ENCODE data around the gene RFC5. TPM values are rescaled to one million over a fixed set of nuclear protein-coding genes. Genes with fewer than 3 reads are reported as not detected.
"Not testable (repeated sequence)": the region's sequence is repeated elsewhere in the genome, so short reads cannot be mapped to it uniquely, and the experiment has no call there.

RFC5 gene
- total and polyA plus RNA-seq, 7 experiments from 2014 or later = 6.3 to 40.3 (median 18.0) TPM

DNA sequence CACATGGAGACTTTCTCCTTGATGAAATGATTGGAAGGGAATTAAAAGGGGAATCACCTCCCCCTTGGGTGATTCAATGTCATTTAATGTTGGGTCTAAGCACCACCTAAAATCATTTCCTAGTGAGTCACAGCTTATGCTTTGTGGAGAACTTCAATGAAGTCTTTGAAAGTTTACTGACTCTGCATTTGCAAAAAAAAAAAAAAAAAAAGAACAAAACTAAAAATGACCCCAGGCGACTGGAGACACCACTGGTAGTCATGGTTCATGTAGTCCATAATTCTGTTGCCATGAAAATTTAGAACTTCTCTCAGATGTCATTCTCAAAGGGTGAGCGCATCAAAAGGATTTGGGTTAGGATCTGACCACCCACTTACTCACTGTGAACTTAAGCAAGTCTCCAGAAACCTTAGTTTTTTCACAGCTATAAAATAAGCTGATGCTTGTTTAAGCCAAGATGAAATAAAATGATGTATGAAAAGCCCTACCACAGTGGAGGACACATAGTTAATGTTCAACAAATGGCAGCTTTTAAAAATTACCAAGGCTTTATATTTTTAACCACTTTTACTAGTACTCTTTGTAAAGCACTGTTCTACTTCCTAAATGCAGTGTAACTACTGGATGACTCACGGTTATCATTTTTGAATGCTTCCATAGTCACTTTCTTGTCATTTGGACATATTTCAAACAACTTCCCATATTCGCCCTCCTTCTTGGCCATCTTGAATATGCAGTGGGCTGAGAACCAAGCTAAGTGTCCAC lies 29.6 kb upstream of the RFC5 start:
- CTCF ChIA-PET = interaction anchor here (0.7 kb wide), 1 partner anchor 129 kb away, joined by 3 read pairs; no protein-coding TSS in a partner anchor
- DNase-seq = no peak
- Mint-ChIP-seq H3K36me3 (peaks cover 0 to 3% (median 0%) of the 10 kb centered on the region in 5 donors), H3K27me3 (peaks cover 0 to 31% (median 18%) of the 10 kb centered on the region in 5 donors), H3K4me3 (no peak overlapping the region), H3K27ac (no peak overlapping the region), H3K9me3 (peaks cover 0 to 17% (median 4%) of the 10 kb centered on the region in 11 donors), H3K4me1 (no peaks in the 10 kb centered on the region)
- H3K36me3 ChIP-seq (ENCODE audit: control insufficient read depth in 2 of 3, insufficient read depth in 3 of 3, low read length in 3 of 3) = no peaks in the 10 kb centered on the region
- POLR2A ChIA-PET = interaction anchor here (0.6 kb wide), 1 partner anchor 16 kb away, joined by 3 read pairs; no protein-coding TSS in a partner anchor
- H3K4me3 ChIP-seq (ENCODE audit: low read length) = no peak overlapping the region
- H3K27me3 ChIP-seq (ENCODE audit: control insufficient read depth in 2 of 2, insufficient read depth in 2 of 2, low read length in 2 of 2) = no peaks in the 10 kb centered on the region
- no peaks in the 10 kb centered on the region for H3K4me1 ChIP-seq (ENCODE audit: control insufficient read depth in 2 of 2, insufficient read depth in 2 of 2, low read length in 2 of 2)
- no peak for ATAC-seq
- no peaks in the 10 kb centered on the region for H3K9me3 ChIP-seq (ENCODE audit: control insufficient read depth in 2 of 3, low read length in 3 of 3)
- no peak overlapping the region for H3K27ac ChIP-seq (ENCODE audit: low read depth, low read length)
- intact Hi-C loops (cut with micrococcal nuclease) = no loop called here

DNA sequence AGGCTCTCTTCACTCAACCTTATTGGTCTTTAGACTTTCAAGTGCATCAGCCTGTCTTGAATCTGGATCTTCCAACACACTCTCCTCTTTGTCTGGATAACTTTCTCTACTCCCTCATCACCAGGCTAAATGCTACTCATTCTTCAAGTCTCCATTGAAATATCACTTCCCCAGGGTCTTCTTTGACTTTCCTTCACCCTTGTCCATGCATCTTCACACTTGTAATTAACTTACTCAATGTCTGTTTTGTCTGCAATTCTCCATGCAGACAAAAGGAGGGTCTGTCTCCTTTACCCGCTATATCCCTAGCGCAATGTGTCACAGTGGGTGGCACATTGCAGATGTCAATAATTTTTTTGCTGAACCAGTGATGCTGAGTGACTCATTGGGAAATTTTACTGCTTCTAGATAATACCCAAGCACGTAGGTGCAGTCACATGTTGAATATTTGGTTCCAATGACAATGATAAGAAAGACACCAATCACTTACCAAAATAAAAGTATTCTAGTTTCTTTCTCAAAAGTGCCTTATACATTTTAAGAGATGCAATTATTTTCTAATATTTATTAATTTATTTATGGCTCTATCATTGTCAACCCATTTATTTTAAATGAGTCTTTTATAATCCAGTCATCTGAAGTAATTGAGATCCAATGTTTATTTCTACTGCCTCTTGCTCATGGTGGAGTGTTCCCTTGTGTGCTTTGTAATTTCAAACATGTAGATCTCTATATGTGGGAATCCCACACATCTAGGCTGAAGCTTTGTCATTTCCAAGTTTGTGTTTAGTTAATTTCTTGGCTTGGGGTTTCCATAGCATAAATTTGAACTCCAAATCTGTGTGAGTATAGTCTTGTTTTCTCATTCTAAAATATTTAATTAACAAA lies 21.7 kb upstream of the RFC5 start:
- no peaks in the 10 kb centered on the region for H3K36me3 ChIP-seq (ENCODE audit: control insufficient read depth in 2 of 3, insufficient read depth in 3 of 3, low read length in 3 of 3)
- CTCF ChIA-PET = no interaction called here

DNA sequence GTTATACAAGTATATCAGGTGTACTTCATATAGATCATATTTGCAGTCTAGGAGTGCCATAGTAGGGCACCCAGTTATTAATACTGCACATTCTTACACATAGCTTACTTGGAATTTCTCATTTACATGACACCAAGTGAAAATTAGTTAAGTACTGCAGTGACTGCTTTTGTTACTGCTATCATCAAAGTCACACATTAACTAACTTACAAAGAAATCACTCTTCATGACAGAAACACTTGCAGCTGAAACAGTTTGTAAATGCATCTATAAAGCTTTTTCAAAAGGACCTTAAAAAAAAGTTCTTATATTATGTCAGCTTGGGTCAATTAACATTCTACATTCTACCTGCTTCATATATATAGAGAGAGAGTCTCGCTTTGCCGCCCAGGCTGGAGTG lies 17.8 kb upstream of the RFC5 start:
- no peak for DNase-seq
- no peaks in the 10 kb centered on the region for H3K27me3 ChIP-seq (ENCODE audit: control insufficient read depth in 2 of 2, insufficient read depth in 2 of 2, low read length in 2 of 2)
- ChIA-PET CTCF (no interaction called here), POLR2A (no interaction called here)
- no peak overlapping the region for H3K27ac ChIP-seq (ENCODE audit: low read depth, low read length)
- Mint-ChIP-seq H3K27me3 (peaks cover 3 to 11% (median 5%) of the 10 kb centered on the region in 5 donors), H3K27ac (no peak overlapping the region), H3K36me3 (no peaks in the 10 kb centered on the region), H3K9me3 (peaks cover 0 to 14% (median 4%) of the 10 kb centered on the region in 11 donors), H3K4me1 (no peaks in the 10 kb centered on the region), H3K4me3 (no peak overlapping the region)
- no peak overlapping the region for H3K4me3 ChIP-seq (ENCODE audit: low read length)
- H3K36me3 ChIP-seq (ENCODE audit: control insufficient read depth in 2 of 3, insufficient read depth in 3 of 3, low read length in 3 of 3) = no peaks in the 10 kb centered on the region
- no peaks in the 10 kb centered on the region for H3K4me1 ChIP-seq (ENCODE audit: control insufficient read depth in 2 of 2, insufficient read depth in 2 of 2, low read length in 2 of 2)
- intact Hi-C loops (cut with micrococcal nuclease) = no loop called here
- no peak for ATAC-seq
- H3K9me3 ChIP-seq (ENCODE audit: control insufficient read depth in 2 of 3, low read length in 3 of 3) = no peaks in the 10 kb centered on the region

More for the DNA sequence above, 21.7 kb upstream of the RFC5 start:
- Mint-ChIP-seq H3K4me3 (no peak overlapping the region), H3K4me1 (no peaks in the 10 kb centered on the region), H3K27ac (no peak overlapping the region), H3K9me3 (peaks cover 0 to 19% (median 4%) of the 10 kb centered on the region in 11 donors), H3K36me3 (no peaks in the 10 kb centered on the region), H3K27me3 (peaks cover 0 to 24% (median 13%) of the 10 kb centered on the region in 5 donors)
- H3K4me1 ChIP-seq (ENCODE audit: control insufficient read depth in 2 of 2, insufficient read depth in 2 of 2, low read length in 2 of 2) = no peaks in the 10 kb centered on the region
- H3K27ac ChIP-seq (ENCODE audit: low read depth, low read length) = no peak overlapping the region
- DNase-seq (no peak), ATAC-seq (no peak)
- no peaks in the 10 kb centered on the region for H3K27me3 ChIP-seq (ENCODE audit: control insufficient read depth in 2 of 2, insufficient read depth in 2 of 2, low read length in 2 of 2)
- no peak overlapping the region for H3K4me3 ChIP-seq (ENCODE audit: low read length)
- intact Hi-C loops (cut with micrococcal nuclease) = no loop called here
- no peaks in the 10 kb centered on the region for H3K9me3 ChIP-seq (ENCODE audit: control insufficient read depth in 2 of 3, low read length in 3 of 3)
- POLR2A ChIA-PET = no interaction called here

DNA sequence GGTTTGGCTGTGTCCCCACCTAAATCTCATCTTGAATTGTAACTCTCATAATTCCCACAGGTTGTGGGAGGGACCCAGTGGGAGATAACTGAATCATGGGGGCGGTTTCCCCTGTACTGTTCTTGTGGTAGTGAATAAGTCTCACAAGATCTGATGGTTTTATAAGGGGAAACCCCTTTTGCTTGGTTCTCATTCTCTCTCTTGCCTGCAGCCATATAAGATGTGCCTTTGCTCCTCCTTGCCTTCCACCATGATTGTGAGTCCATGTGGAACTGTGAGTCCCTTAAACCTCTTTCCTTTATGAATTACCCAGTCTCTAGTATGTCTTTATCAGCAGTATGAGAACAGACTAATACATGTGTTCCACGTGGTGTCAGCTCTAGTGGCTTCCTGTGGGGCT lies 16.7 kb upstream of the RFC5 start:
- H3K27me3 Mint-ChIP-seq; H3K27ac ChIP-seq (ENCODE audit: low read depth, low read length); H3K4me1 Mint-ChIP-seq; H3K4me3 Mint-ChIP-seq; H3K36me3 Mint-ChIP-seq; POLR2A ChIA-PET; H3K27ac Mint-ChIP-seq; intact Hi-C loops (cut with micrococcal nuclease); CTCF ChIA-PET; H3K27me3 ChIP-seq (ENCODE audit: control insufficient read depth in 2 of 2, insufficient read depth in 2 of 2, low read length in 2 of 2); H3K4me1 ChIP-seq (ENCODE audit: control insufficient read depth in 2 of 2, insufficient read depth in 2 of 2, low read length in 2 of 2); H3K36me3 ChIP-seq (ENCODE audit: control insufficient read depth in 2 of 3, insufficient read depth in 3 of 3, low read length in 3 of 3); H3K4me3 ChIP-seq (ENCODE audit: low read length); DNase-seq; ATAC-seq; H3K9me3 ChIP-seq (ENCODE audit: control insufficient read depth in 2 of 3, low read length in 3 of 3): not testable (repeated sequence)
- H3K9me3 Mint-ChIP-seq = peaks cover 0 to 13% (median 0%) of the 10 kb centered on the region in 11 donors

DNA sequence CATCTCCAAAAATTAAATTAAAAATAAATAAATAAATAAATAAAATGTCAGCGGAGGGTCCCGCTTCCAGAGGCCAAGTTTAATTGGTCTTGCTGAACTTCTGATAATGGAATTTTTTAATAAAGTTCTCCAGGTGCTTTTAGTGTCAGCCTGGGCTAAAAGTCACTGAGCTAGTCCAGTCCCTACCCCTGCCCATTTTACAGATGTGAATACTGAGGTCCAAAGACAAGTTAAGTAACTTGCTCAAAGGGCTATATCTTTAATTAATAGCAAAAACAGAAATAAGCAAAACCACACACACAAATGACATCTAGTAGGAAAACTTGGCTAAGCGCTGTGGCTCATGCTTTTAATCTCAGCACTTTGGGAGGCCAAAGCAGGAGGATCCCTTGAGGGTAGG lies 5.6 kb upstream of the RFC5 start:
- Histone ChIP-seq H3K27ac (ENCODE audit: low read depth, low read length) (no peak overlapping the region), H3K9me3 (ENCODE audit: control insufficient read depth in 2 of 3, low read length in 3 of 3) (no peaks in the 10 kb centered on the region), H3K27me3 (ENCODE audit: control insufficient read depth in 2 of 2, insufficient read depth in 2 of 2, low read length in 2 of 2) (no peaks in the 10 kb centered on the region), H3K4me1 (ENCODE audit: control insufficient read depth in 2 of 2, insufficient read depth in 2 of 2, low read length in 2 of 2) (peaks cover 0 to 1% of the 10 kb centered on the region in 2 donors), H3K4me3 (ENCODE audit: low read length) (no peak overlapping the region), H3K36me3 (ENCODE audit: control insufficient read depth in 2 of 3, insufficient read depth in 3 of 3, low read length in 3 of 3) (no peaks in the 10 kb centered on the region)
- Mint-ChIP-seq H3K9me3 (peaks cover 0 to 3% (median 0%) of the 10 kb centered on the region in 11 donors), H3K4me1 (peaks cover 0 to 2% (median under 1%) of the 10 kb centered on the region in 7 donors), H3K27me3 (peaks cover 0 to 7% (median 0%) of the 10 kb centered on the region in 5 donors), H3K27ac (no peak overlapping the region), H3K36me3 (no peaks in the 10 kb centered on the region), H3K4me3 (no peak overlapping the region)
- no peak for ATAC-seq
- intact Hi-C loops (cut with micrococcal nuclease) = no loop called here
- CTCF ChIA-PET = no interaction called here
- POLR2A ChIA-PET = no interaction called here
- DNase-seq = no peak

DNA sequence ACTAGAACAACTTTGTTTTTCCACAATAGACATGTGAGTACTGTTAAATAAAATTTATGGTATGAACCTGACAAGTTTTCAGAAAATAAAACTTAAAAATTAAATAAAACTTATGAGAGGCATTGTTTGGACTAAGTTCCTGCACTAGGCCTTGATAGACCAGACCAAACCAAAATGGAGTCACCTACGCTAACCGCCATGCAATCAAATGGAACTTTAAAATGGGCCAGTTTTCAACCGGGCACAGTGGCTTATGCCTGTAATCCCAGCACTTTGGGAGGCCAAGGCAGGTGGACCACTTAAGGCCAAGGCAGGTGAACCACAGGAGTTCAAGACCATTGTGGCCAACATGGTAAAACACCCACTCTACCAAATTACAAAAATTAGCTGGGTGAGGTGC lies 5.1 kb upstream of the RFC5 start:
- ChIA-PET CTCF (no interaction called here), POLR2A (no interaction called here)
- Histone ChIP-seq H3K27ac (ENCODE audit: low read depth, low read length) (no peak overlapping the region), H3K4me1 (ENCODE audit: control insufficient read depth in 2 of 2, insufficient read depth in 2 of 2, low read length in 2 of 2) (peaks cover 0 to 5% of the 10 kb centered on the region in 2 donors), H3K4me3 (ENCODE audit: low read length) (no peak overlapping the region), H3K27me3 (ENCODE audit: control insufficient read depth in 2 of 2, insufficient read depth in 2 of 2, low read length in 2 of 2) (no peaks in the 10 kb centered on the region), H3K36me3 (ENCODE audit: control insufficient read depth in 2 of 3, insufficient read depth in 3 of 3, low read length in 3 of 3) (no peaks in the 10 kb centered on the region), H3K9me3 (ENCODE audit: control insufficient read depth in 2 of 3, low read length in 3 of 3) (no peaks in the 10 kb centered on the region)
- Mint-ChIP-seq H3K36me3 (no peaks in the 10 kb centered on the region), H3K4me3 (no peak overlapping the region), H3K4me1 (peaks cover 2 to 6% (median 5%) of the 10 kb centered on the region in 7 donors), H3K9me3 (peaks cover 0 to 3% (median 0%) of the 10 kb centered on the region in 11 donors), H3K27me3 (peaks cover 0 to 8% (median 0%) of the 10 kb centered on the region in 5 donors), H3K27ac (no peak overlapping the region)
- DNase-seq (no peak), ATAC-seq (no peak)
- intact Hi-C loops (cut with micrococcal nuclease) = no loop called here
